HepG2 (cell line): ENCODE measurements around the gene CLEC2D. TPM values are rescaled to one million over a fixed set of nuclear protein-coding genes. Genes with fewer than 3 reads are reported as not detected.

Source experiments
- ATAC-seq: fragments of 200-7000 bp; cut with Tn5 transposase; 3 replicates; pipeline ENCODE4 v1.9.1; 2020; ENCODE audit warnings: mild to moderate bottlenecking, moderate library complexity
- BruUV-seq: library from RNA; stranded (reverse); fragments of 400-500 nt; replicated peaks from 2 replicates; lab custom pipeline; 2021; lab: Mats Ljungman, UMichigan
- CTCF ChIA-PET: fragments of 300-600 bp; formaldehyde crosslinking; extraction: SDS; loops from one replicate; lab custom pipeline; 2021; ENCODE audit warnings: low total read pairs, inconsistent platforms, low intra/inter-chr PET ratio; lab: Yijun Ruan, JAX
- POLR2A ChIA-PET: fragments of 350-600 bp; sonication (Branson Sonifier 250); formaldehyde crosslinking; loops from one replicate; lab custom pipeline; 2020; ENCODE audit warnings: antibody characterized with exemption, inconsistent platforms; lab: Yijun Ruan, JAX
- DNase-seq: peaks from one replicate; pipeline ENCODE4 v3.0.0-alpha.2; 2015; ENCODE audit warnings: low spot score
- FAIRE-seq: peaks from 3 replicates; lab custom pipeline; 2011; peaks lifted over from hg19 to GRCh38; lab: Jason Lieb, UNC
- H2AFZ ChIP-seq: one replicate; pipeline ENCODE4 v1.6.1; 2011; ENCODE audit warnings: low read length, inconsistent platforms
- H3K27ac ChIP-seq: fragments of 300-600 bp; 3 replicates; pipeline ENCODE4 v1.8.0; 2011; ENCODE audit warnings: mixed run types, mild to moderate bottlenecking, mixed read lengths, low read length, inconsistent platforms; ENCODE audit not compliant: insufficient read depth; ENCODE audit errors: extremely low read length
- H3K27me3 ChIP-seq, 2 experiments: fragments of 200-600 bp in 1 of 2; 2 replicates in 1 of 2; 3 replicates in 1 of 2; pipeline versions ENCODE4 v1.6.0 to v1.8.0; 2011; ENCODE audit warnings: low read length in 2 of 2, mild to moderate bottlenecking in 2 of 2, moderate library complexity in 2 of 2, inconsistent platforms in 1 of 2; ENCODE audit not compliant: insufficient read depth in 2 of 2, control insufficient read depth in 1 of 2
- H3K36me3 ChIP-seq, 2 experiments: fragments of 200-600 bp in 1 of 2; replicated peaks in 1 of 2; 2 replicates in 1 of 2; 3 replicates in 1 of 2; pipeline versions ENCODE4 v1.5.1 to v1.8.0; 2011; ENCODE audit warnings: low read length in 2 of 2, inconsistent platforms in 1 of 2; ENCODE audit not compliant: insufficient read depth in 2 of 2, control insufficient read depth in 1 of 2
- H3K4me1 ChIP-seq: 2 replicates; pipeline ENCODE4 v1.5.1; 2012; ENCODE audit warnings: low read length, inconsistent platforms; ENCODE audit not compliant: insufficient read depth
- H3K4me2 ChIP-seq: 2 replicates; pipeline ENCODE4 v1.6.0; 2011; ENCODE audit warnings: low read depth, low read length, inconsistent platforms
- H3K4me3 ChIP-seq, 3 experiments: fragments of 200-600 bp in 1 of 3; sonication (generic), shearing (Covaris generic) in 1 of 3; replicated peaks in 1 of 3; 2 replicates each; pipeline ENCODE4 v1.5.1; 2011 to 2016; ENCODE audit warnings: low read length in 3 of 3, inconsistent platforms in 2 of 3, low read depth in 2 of 3, mild to moderate bottlenecking in 2 of 3, control low read depth in 1 of 3, mixed read lengths in 1 of 3; ENCODE audit not compliant: insufficient read depth in 1 of 3
- H3K79me2 ChIP-seq: one replicate; pipeline ENCODE4 v1.6.1; 2011; ENCODE audit warnings: low read length, inconsistent platforms; ENCODE audit not compliant: insufficient read depth
- H3K9ac ChIP-seq: 2 replicates; pipeline ENCODE4 v1.6.0; 2011; ENCODE audit warnings: mild to moderate bottlenecking, low read depth, low read length, inconsistent platforms; ENCODE audit not compliant: insufficient read depth
- H3K9me3 ChIP-seq: 2 replicates; pipeline ENCODE4 v1.5.1; 2012; ENCODE audit warnings: mild to moderate bottlenecking, low read length
- H4K20me1 ChIP-seq: 2 replicates; pipeline ENCODE4 v1.6.0; 2011; ENCODE audit warnings: inconsistent platforms, mild to moderate bottlenecking, low read length, moderate library complexity; ENCODE audit not compliant: insufficient read depth
- BRCA1 ChIP-seq: sonication (generic); formaldehyde crosslinking; IDR thresholded peaks from 2 replicates; pipeline ENCODE4 v1.4.0; 2020; ENCODE audit warnings: missing genetic modification reagents
- FIP1L1 ChIP-seq: fragments of 200-400 bp; formaldehyde crosslinking; IDR thresholded peaks from 2 replicates; pipeline ENCODE4 v1.6.1; 2018; ENCODE audit warnings: low read depth, mild to moderate bottlenecking, low read length, moderate library complexity, borderline replicate concordance; ENCODE audit not compliant: insufficient read depth
- KLF16 ChIP-seq, 2 experiments: sonication (generic) in 1 of 2; formaldehyde crosslinking in 1 of 2; IDR thresholded peaks; 2 replicates each; pipeline versions ENCODE4 v1.6.1 to v1.8.0; 2016 to 2023; ENCODE audit warnings: missing genetic modification reagents in 2 of 2, missing compliant biosample characterization in 1 of 2
- NPAS2 ChIP-seq: sonication (generic); formaldehyde crosslinking; IDR thresholded peaks from 2 replicates; pipeline ENCODE4 v1.8.0; 2022; ENCODE audit warnings: mild to moderate bottlenecking, missing genetic modification reagents, borderline replicate concordance
- NR2F2 ChIP-seq: IDR thresholded peaks from 2 replicates; pipeline ENCODE4 v1.6.1; 2012; ENCODE audit warnings: low read depth, inconsistent platforms, borderline replicate concordance
- ZNF12 ChIP-seq: sonication (generic); formaldehyde crosslinking; IDR thresholded peaks from 2 replicates; pipeline ENCODE4 v1.5.0; 2020; ENCODE audit warnings: missing genetic modification reagents
- in situ Hi-C: cut with HindIII; loops from 2 replicates; pipeline ENCODE4 v1.10.0; 2017; ENCODE audit warnings: low pct_unique_long_range_greater_than_20kb; ENCODE audit not compliant: extremely low pct_ligation_motif_present
- intact Hi-C: fragments of 100-400 bp; cut with micrococcal nuclease; formaldehyde crosslinking; loops from one replicate; pipeline ENCODE4 v1.10.0; 2022; ENCODE audit not compliant: unreplicated experiment
- polyA plus RNA-seq, 8 experiments: library from polyadenylated mRNA; depleted of rRNA in 3 of 8; stranded (reverse) in 7 of 8; unstranded in 1 of 8; fragments of >200 nt; fragmentation: Illumina TruSeq in 4 of 8; extraction: Trizol in 4 of 8; gene quantifications; 2 replicates each; pipeline versions ENCODE4 v1.2.1 to v1.2.3, GENCODE V29; 2011 to 2016; ENCODE audit warnings: low read depth in 4 of 8, missing spikeins in 1 of 8, mixed read lengths in 1 of 8; ENCODE audit not compliant: insufficient read depth in 1 of 8
- total RNA-seq, 5 experiments: library from RNA; depleted of rRNA; stranded (reverse); fragments of >200 nt; fragmentation: Illumina TruSeq; extraction: Trizol; gene quantifications; 2 replicates each; pipeline ENCODE4 v1.2.3, GENCODE V29; 2016; ENCODE audit warnings: low read depth in 1 of 5
- TF ChIP-seq, protein P1 (sequence below): sonication (generic); formaldehyde crosslinking; conservative IDR thresholded peaks from 2 replicates; pipeline ENCODE4 v1.4.0; 2020; ENCODE audit warnings: missing genetic modification reagents

The CLEC2D gene
- total and polyA plus RNA-seq, 2 of the 13 experiments (the other 11 are each of a cell fraction or from before 2014, with no cell fraction given) = 2.5 to 8.6 TPM

DNA sequence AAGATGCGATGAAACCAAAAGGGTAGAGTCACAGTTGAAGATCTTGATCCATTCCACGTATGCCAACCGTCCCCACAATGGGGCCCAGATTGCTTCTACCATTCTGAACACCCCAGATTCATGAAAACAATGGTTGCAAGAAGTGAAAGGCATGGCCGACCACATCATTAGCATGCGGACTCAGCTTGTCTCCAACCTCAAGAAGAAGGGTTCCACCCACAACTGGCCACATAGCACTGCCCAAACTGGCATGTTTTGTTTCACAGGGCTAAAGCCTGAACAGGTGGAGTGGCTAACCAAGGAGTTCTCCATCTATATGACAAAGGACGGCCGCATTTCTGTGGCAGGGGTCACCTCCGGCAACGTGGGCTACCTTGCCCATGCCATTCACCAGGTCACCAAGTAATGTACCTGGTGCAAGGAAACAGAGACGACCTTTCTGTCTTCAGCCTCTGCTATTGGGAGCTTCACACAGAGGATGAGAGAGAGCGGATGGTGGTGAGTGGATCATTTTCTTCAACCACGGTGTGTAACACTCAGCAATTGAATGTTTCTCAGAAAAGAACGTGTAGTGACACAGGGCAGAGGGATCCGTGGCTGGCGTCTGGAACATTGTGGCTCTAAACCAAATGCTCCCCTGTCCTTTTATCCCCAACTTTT is 26.8 kb upstream of the CLEC2D start (continued):
- TF ChIP-seq, protein P1, sequence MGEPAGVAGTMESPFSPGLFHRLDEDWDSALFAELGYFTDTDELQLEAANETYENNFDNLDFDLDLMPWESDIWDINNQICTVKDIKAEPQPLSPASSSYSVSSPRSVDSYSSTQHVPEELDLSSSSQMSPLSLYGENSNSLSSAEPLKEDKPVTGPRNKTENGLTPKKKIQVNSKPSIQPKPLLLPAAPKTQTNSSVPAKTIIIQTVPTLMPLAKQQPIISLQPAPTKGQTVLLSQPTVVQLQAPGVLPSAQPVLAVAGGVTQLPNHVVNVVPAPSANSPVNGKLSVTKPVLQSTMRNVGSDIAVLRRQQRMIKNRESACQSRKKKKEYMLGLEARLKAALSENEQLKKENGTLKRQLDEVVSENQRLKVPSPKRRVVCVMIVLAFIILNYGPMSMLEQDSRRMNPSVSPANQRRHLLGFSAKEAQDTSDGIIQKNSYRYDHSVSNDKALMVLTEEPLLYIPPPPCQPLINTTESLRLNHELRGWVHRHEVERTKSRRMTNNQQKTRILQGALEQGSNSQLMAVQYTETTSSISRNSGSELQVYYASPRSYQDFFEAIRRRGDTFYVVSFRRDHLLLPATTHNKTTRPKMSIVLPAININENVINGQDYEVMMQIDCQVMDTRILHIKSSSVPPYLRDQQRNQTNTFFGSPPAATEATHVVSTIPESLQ (CRISPR knock-in tag) = no peak

DNA sequence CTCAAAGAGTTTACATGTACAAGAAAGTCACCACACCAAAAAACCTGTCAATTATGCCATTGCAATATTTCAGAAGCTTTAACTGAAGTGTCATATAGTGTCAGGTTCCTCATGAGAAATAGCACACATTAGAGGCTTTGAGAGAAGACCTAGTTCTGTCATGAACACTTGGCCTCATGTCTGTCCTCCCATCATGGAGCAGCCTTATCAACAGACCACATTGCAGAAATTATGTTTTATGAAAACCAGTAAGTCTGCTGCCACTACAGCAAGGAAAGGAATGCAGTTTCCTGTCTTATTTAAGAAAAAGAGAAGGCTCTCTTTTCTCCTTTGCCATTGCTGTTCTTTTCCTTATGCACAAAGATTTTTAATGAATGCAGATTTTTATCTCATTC is 26.2 kb upstream of the CLEC2D start:
- in situ Hi-C loops (no loop called here), intact Hi-C loops (no loop called here)
- POLR2A ChIA-PET = no interaction called here
- BruUV-seq = no TSS peak
- H3K79me2 ChIP-seq = no peaks in the 10 kb centered on the region
- no peak overlapping the region for H3K9ac ChIP-seq
- H3K27ac ChIP-seq = no peak overlapping the region
- H3K36me3 ChIP-seq = no peaks in the 10 kb centered on the region
- H3K4me1 ChIP-seq = peaks cover 10% of the 10 kb centered on the region; the same call in 1 of the 2 replicates
- no peak overlapping the region for H2AFZ ChIP-seq
- DNase-seq = no peak
- no peak for FAIRE-seq
- no peak overlapping the region for H3K4me2 ChIP-seq
- H3K27me3 ChIP-seq = no peaks in the 10 kb centered on the region; a peak in 1 of 5 replicates
- H3K9me3 ChIP-seq = no peaks in the 10 kb centered on the region
- CTCF ChIA-PET = no interaction called here
- H4K20me1 ChIP-seq = no peaks in the 10 kb centered on the region
- ATAC-seq = no peak
- TF ChIP-seq KLF16 (CRISPR knock-in tag; IDR thresholded peaks at IDR 0.05) (no peak), BRCA1 (CRISPR knock-in tag) (no peak), NPAS2 (CRISPR knock-in tag) (no peak), NR2F2 (no peak), FIP1L1 (no peak), ZNF12 (no peak)
- H3K4me3 ChIP-seq = no peak overlapping the region
